CD14-positive monocyte (primary cell): Measurements from ENCODE around the gene CDC42BPG. TPM values are rescaled to one million over a fixed set of nuclear protein-coding genes. Genes with fewer than 3 reads are reported as not detected.
A peak's percentile ranks its signal among the peaks of the same experiment; 100 is the strongest.

Experiments
- DNase-seq, 3 donors: peaks; one replicate each; pipeline ENCODE4 v3.0.0-alpha.2; 2011 to 2022
- H2AFZ ChIP-seq: 2 replicates; pipeline ENCODE4 v1.6.0; 2012; ENCODE audit warnings: mild to moderate bottlenecking, low read depth, low read length, inconsistent platforms; ENCODE audit not compliant: insufficient read depth, poor library complexity, severe bottlenecking
- H3K27ac ChIP-seq, 2 donors: 1 replicate in 1 of 2; 2 replicates in 1 of 2; pipeline ENCODE4 v1.5.1; 2012 to 2013; ENCODE audit warnings: low read length in 2 of 2, control low read depth in 1 of 2, inconsistent platforms in 1 of 2, low read depth in 1 of 2, mild to moderate bottlenecking in 1 of 2
- H3K27me3 ChIP-seq, 2 donors: one replicate each; pipeline versions ENCODE4 v1.6.0 to v1.6.1; 2011 to 2013; ENCODE audit warnings: low read length in 2 of 2; ENCODE audit not compliant: control insufficient read depth in 2 of 2, insufficient read depth in 2 of 2
- H3K36me3 ChIP-seq, 2 donors: replicated peaks in 1 of 2; 1 replicate in 1 of 2; 2 replicates in 1 of 2; pipeline versions ENCODE4 v1.5.1 to v1.6.1; 2012 to 2013; ENCODE audit warnings: low read length in 2 of 2, control low read depth in 1 of 2, inconsistent platforms in 1 of 2, mild to moderate bottlenecking in 1 of 2; ENCODE audit not compliant: insufficient read depth in 2 of 2, control insufficient read depth in 1 of 2
- H3K4me1 ChIP-seq, 2 donors: 1 replicate in 1 of 2; 2 replicates in 1 of 2; pipeline versions ENCODE4 v1.5.1 to v1.6.1; 2012 to 2013; ENCODE audit warnings: low read length in 2 of 2, control low read depth in 1 of 2, inconsistent platforms in 1 of 2, mild to moderate bottlenecking in 1 of 2, moderate library complexity in 1 of 2; ENCODE audit not compliant: insufficient read depth in 2 of 2, control insufficient read depth in 1 of 2
- H3K4me2 ChIP-seq: replicated peaks from 2 replicates; pipeline ENCODE3; 2012; ENCODE audit warnings: low read length, moderate library complexity, mild to moderate bottlenecking; ENCODE audit not compliant: poor library complexity, severe bottlenecking; ENCODE audit errors: extremely low read depth
- H3K4me3 ChIP-seq, 3 experiments: fragments of 200-600 bp in 1 of 3; sonication (generic) in 1 of 3; replicated peaks in 1 of 3; 1 replicate in 2 of 3; 2 replicates in 1 of 3; pipeline ENCODE4 v1.5.1; 2011 to 2013; ENCODE audit warnings: low read length in 3 of 3, mild to moderate bottlenecking in 3 of 3, control low read depth in 2 of 3, low read depth in 2 of 3, inconsistent platforms in 1 of 3, moderate library complexity in 1 of 3
- H3K79me2 ChIP-seq: 2 replicates; pipeline ENCODE4 v1.6.0; 2012; ENCODE audit warnings: mild to moderate bottlenecking, control low read depth, inconsistent platforms, low read length, moderate library complexity; ENCODE audit not compliant: insufficient read depth
- H3K9ac ChIP-seq: 2 replicates; pipeline ENCODE4 v1.6.0; 2017; ENCODE audit warnings: low read length, mild to moderate bottlenecking; ENCODE audit not compliant: insufficient read depth, poor library complexity, severe bottlenecking
- H3K9me3 ChIP-seq, 2 donors: replicated peaks in 1 of 2; 1 replicate in 1 of 2; 2 replicates in 1 of 2; pipeline versions ENCODE4 v1.5.1 to v1.6.1; 2012 to 2013; ENCODE audit warnings: low read length in 2 of 2, control low read depth in 1 of 2; ENCODE audit not compliant: control insufficient read depth in 1 of 2, insufficient read depth in 1 of 2
- H4K20me1 ChIP-seq: 2 replicates; pipeline ENCODE4 v1.6.0; 2012; ENCODE audit warnings: mild to moderate bottlenecking, low read length, control low read depth, moderate library complexity; ENCODE audit not compliant: insufficient read depth
- H3K27ac Mint-ChIP-seq, 7 donors: one replicate each; pipeline ENCODE4 v1.8.0; 2020; ENCODE audit warnings: mild to moderate bottlenecking in 7 of 7, mixed read lengths in 7 of 7, moderate library complexity in 6 of 7, inconsistent platforms in 2 of 7
- H3K27me3 Mint-ChIP-seq, 3 donors: one replicate each; pipeline ENCODE4 v1.8.0; 2021 to 2022; ENCODE audit warnings: low read depth in 3 of 3, mild to moderate bottlenecking in 3 of 3, mixed read lengths in 3 of 3, moderate library complexity in 3 of 3, inconsistent platforms in 1 of 3
- H3K36me3 Mint-ChIP-seq, 2 donors: one replicate each; pipeline ENCODE4 v1.8.0; 2020; ENCODE audit warnings: mixed read lengths in 2 of 2, inconsistent platforms in 1 of 2, mild to moderate bottlenecking in 1 of 2
- H3K4me1 Mint-ChIP-seq: one replicate; pipeline ENCODE4 v1.8.0; 2020; ENCODE audit warnings: mild to moderate bottlenecking, mixed read lengths
- H3K4me3 Mint-ChIP-seq, 2 donors: one replicate each; pipeline ENCODE4 v1.8.0; 2020; ENCODE audit warnings: mild to moderate bottlenecking in 2 of 2, mixed read lengths in 2 of 2, moderate library complexity in 1 of 2
- H3K9me3 Mint-ChIP-seq, 7 donors: one replicate each; pipeline ENCODE4 v1.8.0; 2020 to 2022; ENCODE audit warnings: mixed read lengths in 7 of 7, mild to moderate bottlenecking in 6 of 7, moderate library complexity in 6 of 7, inconsistent platforms in 2 of 7
- WGBS: methylation state at CpG from one replicate; pipeline ENCODE4 v1.1.5; 2013; ENCODE audit warnings: missing lambda C conversion rate; ENCODE audit not compliant: insufficient coverage; 5-methylcytosine and 5-hydroxymethylcytosine counted together
- intact Hi-C, 2 donors: fragments of 100-400 bp; cut with micrococcal nuclease; formaldehyde crosslinking; loops; one replicate each; pipeline versions ENCODE4 v1.15.0 to v1.15.1; 2023
- polyA plus RNA-seq, 3 donors: library from polyadenylated mRNA; depleted of rRNA in 1 of 3; unstranded in 2 of 3; stranded (reverse) in 1 of 3; fragments of 300-500 nt in 2 of 3; fragments of >200 nt in 1 of 3; fragmentation: Illumina TruSeq in 2 of 3; gene quantifications; 1 replicate in 2 of 3; 2 replicates in 1 of 3; pipeline ENCODE4 v1.2.3, GENCODE V29; 2012 to 2021
- TF ChIP-seq, protein P1 (sequence below): fragments of 200-600 bp; IDR thresholded peaks from one replicate; pipeline ENCODE4 v1.8.0; 2022; ENCODE audit warnings: antibody characterized with exemption, mild to moderate bottlenecking

The CDC42BPG gene
- polyA plus RNA-seq, 3 donors = 0.23 TPM; not detected in 2

DNA sequence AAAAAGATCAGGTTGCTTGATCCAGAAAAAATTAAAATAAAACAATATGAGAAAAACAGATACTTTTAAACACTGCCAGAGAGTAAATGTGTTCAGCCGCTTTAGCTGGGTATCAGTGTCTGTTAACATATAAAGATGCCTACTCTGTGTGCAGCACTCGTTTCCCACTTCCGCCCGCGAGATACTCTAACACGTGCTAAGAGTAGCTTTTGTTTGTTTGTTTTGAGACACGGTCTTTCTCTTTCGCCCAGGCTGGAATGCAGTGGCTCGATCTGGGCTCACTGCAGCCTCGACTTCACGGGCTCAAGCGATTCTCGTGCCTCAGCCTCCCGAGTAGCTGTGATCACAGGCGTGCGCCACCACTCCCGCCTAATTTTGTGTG, 33.6 kb downstream of the CDC42BPG start:
- peak overlapping the region; percentile 61 to 98 (median 79) for H3K4me3 ChIP-seq
- peaks cover 2 to 5% (median 4%) of the 10 kb centered on the region in 3 donors for H3K27me3 Mint-ChIP-seq
- TF ChIP-seq, protein P1, sequence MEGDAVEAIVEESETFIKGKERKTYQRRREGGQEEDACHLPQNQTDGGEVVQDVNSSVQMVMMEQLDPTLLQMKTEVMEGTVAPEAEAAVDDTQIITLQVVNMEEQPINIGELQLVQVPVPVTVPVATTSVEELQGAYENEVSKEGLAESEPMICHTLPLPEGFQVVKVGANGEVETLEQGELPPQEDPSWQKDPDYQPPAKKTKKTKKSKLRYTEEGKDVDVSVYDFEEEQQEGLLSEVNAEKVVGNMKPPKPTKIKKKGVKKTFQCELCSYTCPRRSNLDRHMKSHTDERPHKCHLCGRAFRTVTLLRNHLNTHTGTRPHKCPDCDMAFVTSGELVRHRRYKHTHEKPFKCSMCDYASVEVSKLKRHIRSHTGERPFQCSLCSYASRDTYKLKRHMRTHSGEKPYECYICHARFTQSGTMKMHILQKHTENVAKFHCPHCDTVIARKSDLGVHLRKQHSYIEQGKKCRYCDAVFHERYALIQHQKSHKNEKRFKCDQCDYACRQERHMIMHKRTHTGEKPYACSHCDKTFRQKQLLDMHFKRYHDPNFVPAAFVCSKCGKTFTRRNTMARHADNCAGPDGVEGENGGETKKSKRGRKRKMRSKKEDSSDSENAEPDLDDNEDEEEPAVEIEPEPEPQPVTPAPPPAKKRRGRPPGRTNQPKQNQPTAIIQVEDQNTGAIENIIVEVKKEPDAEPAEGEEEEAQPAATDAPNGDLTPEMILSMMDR = no peak
- no peaks in the 10 kb centered on the region for H3K9me3 ChIP-seq
- H3K9ac ChIP-seq = peak overlapping the region; percentile 56
- peak overlapping the region in 1 of 2 donors; percentile 52 for H3K27ac ChIP-seq
- DNase-seq = peak in 1 of 3 donors; percentile 15
- peaks cover 12 to 19% of the 10 kb centered on the region in 2 donors for H3K4me1 ChIP-seq
- H3K36me3 ChIP-seq = peaks cover 0 to 19% of the 10 kb centered on the region in 2 donors
- no peaks in the 10 kb centered on the region for H3K79me2 ChIP-seq
- H3K27ac Mint-ChIP-seq = peak overlapping the region in 6 of 7 donors; percentile 11 to 89 (median 68)
- peak overlapping the region; percentile 89 for H3K4me2 ChIP-seq
- H3K4me3 Mint-ChIP-seq = peak overlapping the region; percentile 94 to 95
- 6% methylated on average over 7 of the region's 17 CpGs for WGBS
- H2AFZ ChIP-seq = peak overlapping the region; percentile 82
- intact Hi-C loops = no loop called here
- no peaks in the 10 kb centered on the region for H4K20me1 ChIP-seq
- no peaks in the 10 kb centered on the region for H3K27me3 ChIP-seq
- H3K9me3 Mint-ChIP-seq = no peaks in the 10 kb centered on the region
- peaks cover 19% of the 10 kb centered on the region for H3K4me1 Mint-ChIP-seq
- peaks cover 15 to 20% of the 10 kb centered on the region in 2 donors for H3K36me3 Mint-ChIP-seq

- Mint-ChIP-seq H3K27ac (peak within 1 kb of the TSS; percentile 11 to 89 (median 74)), H3K36me3 (peaks cover 20 to 25% of the 10 kb centered on the region in 2 donors), H3K9me3 (no peaks in the 10 kb centered on the region), H3K4me3 (peak within 1 kb of the TSS; percentile 94 to 95), H3K27me3 (peaks cover 2 to 5% (median 4%) of the 10 kb centered on the region in 3 donors), H3K4me1 (peaks cover 19% of the 10 kb centered on the region)
- intact Hi-C loops = no loop called here
- Histone ChIP-seq H3K27me3 (no peaks in the 10 kb centered on the region), H4K20me1 (no peaks in the 10 kb centered on the region), H3K27ac (peak within 1 kb of the TSS; percentile 3 to 52), H3K36me3 (peaks cover 0 to 24% of the 10 kb centered on the region in 2 donors), H2AFZ (peak within 1 kb of the TSS; percentile 82), H3K9me3 (no peaks in the 10 kb centered on the region), H3K79me2 (no peaks in the 10 kb centered on the region), H3K9ac (peak within 1 kb of the TSS; percentile 56), H3K4me1 (peaks cover 12 to 19% of the 10 kb centered on the region in 2 donors), H3K4me2 (peak within 1 kb of the TSS; percentile 89), H3K4me3 (peak within 1 kb of the TSS; percentile 61 to 98 (median 79))
- DNase-seq = peak; percentile 67 to 81 (median 76)
- TF ChIP-seq, protein P1 = no peak
- WGBS = under 1% methylated on average over 39 of the region's 46 CpGs
Measured at GRCh38 chr11:64810271-64810890, 34.1 kb downstream of the CDC42BPG start, which contains the start of gene MEN1. TSS of gene MEN1 (minus strand) at chr11:64810551. CDS start at chr11:64810109, 442 bp downstream.
